ENCODE data around the gene STK17B. TPM values are rescaled to one million over a fixed set of nuclear protein-coding genes. Genes with fewer than 3 reads are reported as not detected.
A peak's percentile ranks its signal among the peaks of the same experiment; 100 is the strongest.

Gene STK17B
- total and polyA plus RNA-seq, 2 of the 8 experiments (the other 6 are each of a cell fraction or from before 2014, with no cell fraction given), result 1.8 to 10.5 TPM

GRCh38 chr2:196099916-196100315 is 71.5 kb downstream of the STK17B start:
- Histone ChIP-seq H3K79me1 (ENCODE audit: low read depth, low read length) (no peaks in the 10 kb centered on the region), H3K27me3 (replicated peaks in 1 of 4; ENCODE audit: control insufficient read depth in 3 of 4, extremely low read depth in 1 of 4, insufficient read depth in 3 of 4, low read length in 3 of 4) (no peaks in the 10 kb centered on the region), H3K14ac (ENCODE audit: insufficient read length) (no peak overlapping the region), H4K20me1 (replicated peaks in 1 of 2; ENCODE audit: control insufficient read depth in 1 of 2, insufficient read depth in 2 of 2, low read length in 2 of 2) (no peaks in the 10 kb centered on the region), H3K36me3 (ENCODE audit: control insufficient read depth in 2 of 4, insufficient read depth in 4 of 4, low read length in 3 of 4) (no peaks in the 10 kb centered on the region; a peak in 1 of 8 replicates), H4K91ac (replicated peaks; ENCODE audit: insufficient read length, low read length) (peak overlapping the region; percentile 52), H3K23ac (ENCODE audit: insufficient read length) (no peak overlapping the region), H4K8ac (ENCODE audit: extremely low read depth, insufficient read depth, low read length) (no peak overlapping the region), H3K4me3 (ENCODE audit: extremely low read depth in 1 of 4, insufficient read depth in 2 of 4, low read depth in 3 of 4, low read length in 4 of 4) (no peak overlapping the region), H3K4me1 (replicated peaks in 1 of 4; ENCODE audit: control insufficient read depth in 3 of 4, insufficient read depth in 4 of 4, low read length in 3 of 4) (peaks cover 4 to 10% (median 9%) of the 10 kb centered on the region in 4 experiments; a peak in 5 of 7 replicates), H3K9ac (replicated peaks in 1 of 4; ENCODE audit: extremely low read depth in 1 of 4, low read depth in 3 of 4, low read length in 3 of 4) (no peak overlapping the region), H2AFZ (ENCODE audit: low read length) (no peak overlapping the region), H2BK15ac (ENCODE audit: low read length) (no peak overlapping the region), H4K5ac (ENCODE audit: insufficient read length, low read depth, low read length) (no peak overlapping the region), H2BK120ac (replicated peaks; ENCODE audit: low read depth, low read length) (no peak overlapping the region), H3K79me2 (ENCODE audit: control insufficient read depth in 1 of 2, insufficient read depth in 2 of 2, low read length in 2 of 2) (no peaks in the 10 kb centered on the region), H2BK12ac (ENCODE audit: low read depth, low read length) (no peak overlapping the region), H3K18ac (ENCODE audit: extremely low read depth, low read length) (no peak overlapping the region), H3K9me3 (ENCODE audit: insufficient read depth in 2 of 2, low read depth in 1 of 2, low read length in 1 of 2) (no peaks in the 10 kb centered on the region; a peak in 2 of 4 replicates), H2BK5ac (ENCODE audit: low read depth, low read length) (no peak overlapping the region), H2BK20ac (ENCODE audit: low read length) (no peak overlapping the region), H3K23me2 (ENCODE audit: low read depth, low read length) (no peaks in the 10 kb centered on the region; the same call in 1 of the 2 replicates), H3K4ac (replicated peaks; ENCODE audit: insufficient read length, low read depth, low read length) (no peak overlapping the region), H2AK5ac (ENCODE audit: low read depth, low read length) (no peak overlapping the region), H3K56ac (replicated peaks; ENCODE audit: insufficient read length, low read depth, low read length) (no peak overlapping the region), H3K4me2 (ENCODE audit: insufficient read depth in 1 of 2, low read depth in 2 of 2, low read length in 2 of 2) (no peak overlapping the region), H3K27ac (ENCODE audit: low read depth, low read length) (no peak overlapping the region)
- CTCF ChIA-PET (ENCODE audit: partially characterized antibody), result interaction anchor here (1.7 to 3.2 kb wide), 2 partner anchors 21 to 32 kb away, joined by 5 to 15 read pairs; partner anchors contain the start of gene DNAH7
- no peak for FAIRE-seq
- POLR2A ChIA-PET (ENCODE audit: partially characterized antibody), result no interaction called here
- 97% methylated on average over 3 of the region's 3 CpGs; no CpG with 5 or more reads in 1 of the 2 experiments for WGBS, 2 experiments (ENCODE audit: extremely low coverage in 1 of 2, insufficient coverage in 1 of 2, insufficient read length in 1 of 2, insufficient replicate concordance in 2 of 2, low coverage in 1 of 2, low lambda C conversion rate in 2 of 2, missing lambda C conversion rate in 1 of 2)
- DNase-seq (ENCODE audit: low read depth in 1 of 2, low spot score in 2 of 2), result no peak
- TF ChIP-seq SIX5 (IDR thresholded peaks at IDR 0.05; ENCODE audit: low read depth, low read length) (no peak), RAD21 (IDR thresholded peaks at IDR 0.05 in 1 of 2, conservative IDR thresholded peaks at IDR 0.05 in 1 of 2; ENCODE audit: low read depth in 2 of 2, low read length in 2 of 2) (no peak), ZNF274 (IDR thresholded peaks at IDR 0.05; ENCODE audit: borderline replicate concordance, extremely low read depth, low read length) (no peak), SP2 (IDR thresholded peaks at IDR 0.05; ENCODE audit: low read length) (no peak), NRF1 (IDR thresholded peaks at IDR 0.05; ENCODE audit: low read depth, low read length) (no peak), JUND (IDR thresholded peaks at IDR 0.05; ENCODE audit: low read length) (no peak), GABPA (IDR thresholded peaks at IDR 0.05; ENCODE audit: borderline replicate concordance, insufficient read depth, low read length) (no peak), ATF2 (IDR thresholded peaks at IDR 0.05; ENCODE audit: low read length) (no peak), RNF2 (IDR thresholded peaks at IDR 0.05; ENCODE audit: borderline replicate concordance, low read depth, low read length, missing control alignments, poor library complexity, severe bottlenecking) (no peak), KDM1A (IDR thresholded peaks at IDR 0.05; ENCODE audit: borderline replicate concordance, low read length) (no peak), POU5F1 (IDR thresholded peaks at IDR 0.05; ENCODE audit: low read depth, low read length) (no peak), CTBP2 (IDR thresholded peaks at IDR 0.05; ENCODE audit: borderline replicate concordance, insufficient read depth, insufficient read length, low read length) (no peak)

Measured in H1 (cell line).